Gastrocnemius medialis (tissue), 4 donors: ENCODE results near the gene KRT73.

Source experiments
- POLR2A ChIP-seq, 2 donors: fragments of 450-650 bp; IDR thresholded peaks; one replicate each; pipeline ENCODE4 v1.6.1; 2017; ENCODE audit warnings: antibody characterized with exemption in 2 of 2, mild to moderate bottlenecking in 2 of 2, moderate library complexity in 2 of 2
- TF ChIP-seq, protein P1 (sequence below), 5 experiments: fragments of 450-650 bp in 3 of 5; fragments of 200-600 bp in 2 of 5; sonication (generic) in 2 of 5; IDR thresholded peaks in 4 of 5; conservative IDR thresholded peaks in 1 of 5; 1 replicate in 4 of 5; 2 replicates in 1 of 5; pipeline ENCODE4 v1.5.1; 2016 to 2019; ENCODE audit warnings: antibody characterized with exemption in 5 of 5, mild to moderate bottlenecking in 3 of 5, moderate library complexity in 3 of 5

GRCh38 chr12:52604859-52605258 is 13.5 kb downstream of the KRT73 start:
- TF ChIP-seq, protein P1, sequence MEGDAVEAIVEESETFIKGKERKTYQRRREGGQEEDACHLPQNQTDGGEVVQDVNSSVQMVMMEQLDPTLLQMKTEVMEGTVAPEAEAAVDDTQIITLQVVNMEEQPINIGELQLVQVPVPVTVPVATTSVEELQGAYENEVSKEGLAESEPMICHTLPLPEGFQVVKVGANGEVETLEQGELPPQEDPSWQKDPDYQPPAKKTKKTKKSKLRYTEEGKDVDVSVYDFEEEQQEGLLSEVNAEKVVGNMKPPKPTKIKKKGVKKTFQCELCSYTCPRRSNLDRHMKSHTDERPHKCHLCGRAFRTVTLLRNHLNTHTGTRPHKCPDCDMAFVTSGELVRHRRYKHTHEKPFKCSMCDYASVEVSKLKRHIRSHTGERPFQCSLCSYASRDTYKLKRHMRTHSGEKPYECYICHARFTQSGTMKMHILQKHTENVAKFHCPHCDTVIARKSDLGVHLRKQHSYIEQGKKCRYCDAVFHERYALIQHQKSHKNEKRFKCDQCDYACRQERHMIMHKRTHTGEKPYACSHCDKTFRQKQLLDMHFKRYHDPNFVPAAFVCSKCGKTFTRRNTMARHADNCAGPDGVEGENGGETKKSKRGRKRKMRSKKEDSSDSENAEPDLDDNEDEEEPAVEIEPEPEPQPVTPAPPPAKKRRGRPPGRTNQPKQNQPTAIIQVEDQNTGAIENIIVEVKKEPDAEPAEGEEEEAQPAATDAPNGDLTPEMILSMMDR (IDR thresholded peaks at IDR 0.05 in 4 of 5, conservative IDR thresholded peaks at IDR 0.05 in 1 of 5), result no peak
- TF ChIP-seq POLR2A (IDR thresholded peaks at IDR 0.05), result no peak
